ENCODE results near the gene RSPH6A. TPM values are rescaled to one million over a fixed set of nuclear protein-coding genes. Genes with fewer than 3 reads are reported as not detected.
"Not testable (repeated sequence)": the region's sequence is repeated elsewhere in the genome, so short reads cannot be mapped to it uniquely, and the experiment has no call there.

The RSPH6A gene
- total RNA-seq, 1 experiment from 2014 or later, result not detected

DNA sequence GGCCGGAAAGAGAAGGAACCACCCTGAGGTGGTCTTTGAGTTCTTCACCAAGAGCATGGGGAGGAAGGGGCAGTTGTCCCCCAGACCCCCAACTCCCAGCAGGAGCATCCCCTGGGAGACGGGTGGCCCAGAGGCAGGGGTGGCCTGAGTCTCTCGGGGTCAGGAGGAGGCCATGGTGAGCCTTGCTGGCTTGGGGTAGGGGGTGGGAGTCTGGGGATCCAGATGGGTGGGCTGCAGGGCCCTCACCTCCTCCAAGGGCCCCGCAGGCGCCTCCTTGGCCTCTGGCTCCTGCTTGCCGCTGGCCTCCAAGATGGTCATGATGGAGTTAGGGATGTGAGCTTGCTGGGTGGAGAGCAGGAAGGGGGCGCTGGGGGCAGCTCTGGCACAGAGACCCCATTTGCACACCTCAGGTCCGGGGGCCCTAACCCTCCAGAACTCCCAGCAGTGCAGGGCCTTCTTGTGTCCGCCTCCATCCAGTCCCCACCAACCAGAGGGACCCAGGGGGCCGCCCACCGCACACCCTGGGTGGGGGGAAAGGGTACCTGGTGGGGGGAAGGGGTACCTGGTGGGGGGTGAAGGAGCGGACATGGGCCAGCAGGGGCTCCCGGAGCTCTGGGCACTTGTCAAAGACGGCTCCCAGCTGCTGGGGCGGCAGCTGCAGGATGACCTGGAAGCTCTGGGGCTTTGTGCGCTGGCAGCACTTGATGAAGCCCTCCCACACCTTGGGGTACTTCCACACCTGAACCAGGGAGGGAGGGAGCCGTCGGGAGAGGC is 1.3 kb upstream of the RSPH6A start:
- peaks cover 21% of the 10 kb centered on the region for H3K36me3 ChIP-seq
- no peak for DNase-seq
- no peak overlapping the region for H3K4me3 ChIP-seq
- no peaks in the 10 kb centered on the region for H3K27me3 ChIP-seq
- no peaks in the 10 kb centered on the region for H3K9me3 ChIP-seq

DNA sequence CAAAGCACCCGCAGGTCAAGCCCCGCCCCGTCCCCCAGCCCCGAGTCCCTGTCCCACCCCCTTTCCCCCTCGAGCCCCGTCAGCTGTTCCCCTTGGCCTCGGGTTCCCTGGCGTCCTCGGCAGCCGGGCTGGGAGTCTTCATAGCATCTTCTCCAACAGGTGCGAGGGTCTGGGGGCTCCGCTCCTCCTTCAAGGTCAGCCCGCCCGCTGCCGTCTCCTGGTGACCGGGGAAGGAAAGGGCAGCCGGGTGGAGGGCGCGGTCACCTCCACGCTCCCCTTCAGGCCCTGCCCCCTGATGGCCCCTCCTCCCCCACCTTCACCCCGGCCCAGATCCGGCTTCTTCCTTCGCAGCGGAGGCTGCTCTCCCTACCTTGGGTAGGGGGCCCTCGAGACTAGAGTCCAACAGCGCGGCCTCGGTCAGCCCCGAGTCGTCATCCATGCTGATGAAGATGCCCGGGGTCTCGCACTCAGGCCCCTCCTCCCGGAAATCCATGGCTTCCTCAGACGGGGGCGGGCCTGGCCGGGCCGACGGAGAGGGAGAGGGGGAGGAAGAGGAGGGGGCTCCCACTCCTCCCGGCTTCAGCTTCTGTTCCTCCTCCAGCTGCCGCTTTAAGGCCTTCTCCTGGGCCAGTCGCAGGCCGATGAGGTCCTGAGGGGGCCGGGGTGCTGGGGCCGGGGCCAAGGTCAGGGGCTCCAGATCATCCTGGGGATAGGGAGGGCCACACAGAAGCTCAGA is 541 bp upstream of the RSPH6A start:
- DNase-seq, result no peak
- Histone ChIP-seq H3K4me3 (no peak overlapping the region), H3K9me3 (no peaks in the 10 kb centered on the region), H3K36me3 (peaks cover 21% of the 10 kb centered on the region), H3K27me3 (no peaks in the 10 kb centered on the region)

DNA sequence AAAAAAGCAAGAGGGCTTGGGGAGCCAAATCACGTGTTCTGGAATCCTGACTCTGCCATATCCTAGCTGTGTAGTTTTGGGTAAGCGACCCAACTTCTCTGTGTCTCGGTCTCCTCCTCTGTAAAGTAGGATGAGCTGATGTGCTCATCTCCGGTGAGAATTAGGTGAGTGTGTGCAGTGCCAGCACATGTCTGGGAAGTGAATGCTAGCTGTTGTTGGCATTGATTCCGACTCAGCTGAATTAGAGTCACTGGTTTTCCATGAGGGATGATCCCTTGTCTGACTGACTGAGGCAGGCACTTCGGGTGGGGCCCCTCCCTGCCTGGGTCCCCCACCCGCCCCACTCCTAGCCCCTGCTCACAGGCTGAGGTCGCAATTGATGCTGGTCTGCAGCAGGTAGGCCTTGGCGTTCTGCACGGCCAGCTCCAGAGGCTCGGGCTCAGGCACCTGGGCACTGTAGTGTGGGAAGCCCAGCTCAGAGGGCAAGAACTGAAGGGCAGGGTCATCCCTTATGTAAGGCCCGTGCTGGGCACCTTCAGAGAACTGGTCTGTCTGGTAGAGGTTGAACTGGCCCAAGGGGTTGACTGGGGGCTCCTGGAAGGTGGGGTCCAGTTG is 835 bp downstream of the RSPH6A start:
- Histone ChIP-seq H3K9me3 (no peaks in the 10 kb centered on the region), H3K36me3 (peaks cover 21% of the 10 kb centered on the region), H3K4me3 (no peak overlapping the region), H3K27me3 (no peaks in the 10 kb centered on the region)
- no peak for DNase-seq

DNA sequence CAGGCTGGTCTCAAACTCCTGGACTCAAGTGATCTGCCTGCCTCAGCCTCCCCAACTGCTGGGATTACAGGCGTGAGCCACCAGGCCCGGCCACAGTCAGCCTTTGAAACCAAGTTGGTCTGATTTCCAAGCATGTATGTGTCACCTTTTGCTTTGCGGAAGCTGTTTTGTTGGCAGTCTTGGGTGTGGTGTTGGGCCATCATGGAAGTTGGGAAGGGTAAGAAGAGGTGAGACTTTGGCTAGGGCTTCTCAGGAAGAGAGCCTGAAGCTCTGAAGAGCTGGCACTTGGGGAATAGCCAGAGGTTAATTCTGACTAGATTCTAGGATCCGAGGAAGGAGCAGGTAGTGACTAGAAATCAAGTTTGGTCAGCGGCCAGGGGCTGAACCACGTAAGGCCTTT is 2.8 kb downstream of the RSPH6A start:
- DNase-seq, result no peak
- no peaks in the 10 kb centered on the region for H3K9me3 ChIP-seq
- H3K4me3 ChIP-seq, result no peak overlapping the region
- H3K36me3 ChIP-seq, result peaks cover 11% of the 10 kb centered on the region
- H3K27me3 ChIP-seq, result no peaks in the 10 kb centered on the region

DNA sequence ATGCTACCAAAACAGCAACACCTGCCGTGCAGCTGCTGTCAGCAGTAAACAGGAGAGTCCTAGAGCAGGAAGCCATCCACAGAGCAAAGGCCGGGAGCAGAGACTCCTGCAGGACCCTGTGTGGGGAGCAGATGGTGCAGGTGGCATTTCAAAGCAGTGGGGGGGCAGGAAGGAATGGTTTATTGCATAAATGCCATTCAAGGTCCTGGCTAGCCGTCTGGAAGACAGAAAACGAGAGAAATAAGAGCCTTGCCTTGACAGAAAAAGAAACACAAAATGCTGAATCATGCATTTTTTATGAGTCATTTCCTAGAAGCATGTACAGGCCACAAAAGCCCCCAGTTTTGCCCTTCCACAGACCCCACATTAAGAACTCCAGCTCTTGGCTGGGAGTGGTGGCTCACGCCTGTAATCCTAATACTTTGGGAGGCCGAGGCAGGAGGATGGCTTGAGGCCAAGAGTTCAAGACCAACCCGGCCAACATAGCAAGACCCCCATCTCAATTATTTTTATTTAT is 5.4 kb downstream of the RSPH6A start:
- DNase-seq, result no peak
- Histone ChIP-seq H3K4me3 (no peak overlapping the region), H3K9me3 (no peaks in the 10 kb centered on the region), H3K27me3 (no peaks in the 10 kb centered on the region), H3K36me3 (no peaks in the 10 kb centered on the region)

DNA sequence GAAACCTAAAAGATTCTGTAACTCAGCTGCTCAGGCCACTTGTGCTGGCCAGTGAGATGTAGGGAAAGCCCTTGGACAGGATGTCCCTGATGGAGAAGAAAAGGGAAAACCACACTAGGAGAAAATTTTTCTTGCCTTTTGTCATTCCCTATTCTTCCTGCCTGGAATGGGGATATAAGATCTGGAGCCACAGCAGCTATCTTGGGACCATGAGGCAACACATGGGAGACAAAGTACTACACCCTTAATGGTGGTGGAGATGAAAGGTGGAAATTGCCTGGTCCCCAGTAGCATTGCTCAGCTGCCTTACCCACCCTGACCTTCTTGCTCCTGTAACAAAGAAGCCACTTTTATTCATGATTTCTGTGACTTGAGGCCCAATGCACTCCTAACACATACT is 9.4 kb downstream of the RSPH6A start:
- no peak for DNase-seq

DNA sequence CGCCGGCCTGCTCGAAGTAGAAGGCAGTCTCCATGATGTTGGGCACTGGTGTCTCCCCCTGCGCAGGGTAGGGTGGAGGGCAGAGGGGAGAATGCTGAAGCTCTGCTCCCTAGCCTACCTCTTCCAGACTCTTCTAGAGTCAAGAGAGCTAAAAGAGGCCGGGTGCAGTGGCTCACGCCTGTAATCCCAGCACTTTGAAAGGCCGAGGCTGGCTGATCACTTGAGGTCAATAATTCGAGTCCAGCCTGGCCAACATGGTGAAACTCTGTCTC is 10.2 kb downstream of the RSPH6A start:
- no peaks in the 10 kb centered on the region for H3K27me3 ChIP-seq

More for the DNA sequence above, 9.4 kb downstream of the RSPH6A start:
- H3K36me3 ChIP-seq, result no peaks in the 10 kb centered on the region
- H3K27me3 ChIP-seq, result no peaks in the 10 kb centered on the region
- H3K4me3 ChIP-seq, result no peak overlapping the region
- no peaks in the 10 kb centered on the region for H3K9me3 ChIP-seq

DNA sequence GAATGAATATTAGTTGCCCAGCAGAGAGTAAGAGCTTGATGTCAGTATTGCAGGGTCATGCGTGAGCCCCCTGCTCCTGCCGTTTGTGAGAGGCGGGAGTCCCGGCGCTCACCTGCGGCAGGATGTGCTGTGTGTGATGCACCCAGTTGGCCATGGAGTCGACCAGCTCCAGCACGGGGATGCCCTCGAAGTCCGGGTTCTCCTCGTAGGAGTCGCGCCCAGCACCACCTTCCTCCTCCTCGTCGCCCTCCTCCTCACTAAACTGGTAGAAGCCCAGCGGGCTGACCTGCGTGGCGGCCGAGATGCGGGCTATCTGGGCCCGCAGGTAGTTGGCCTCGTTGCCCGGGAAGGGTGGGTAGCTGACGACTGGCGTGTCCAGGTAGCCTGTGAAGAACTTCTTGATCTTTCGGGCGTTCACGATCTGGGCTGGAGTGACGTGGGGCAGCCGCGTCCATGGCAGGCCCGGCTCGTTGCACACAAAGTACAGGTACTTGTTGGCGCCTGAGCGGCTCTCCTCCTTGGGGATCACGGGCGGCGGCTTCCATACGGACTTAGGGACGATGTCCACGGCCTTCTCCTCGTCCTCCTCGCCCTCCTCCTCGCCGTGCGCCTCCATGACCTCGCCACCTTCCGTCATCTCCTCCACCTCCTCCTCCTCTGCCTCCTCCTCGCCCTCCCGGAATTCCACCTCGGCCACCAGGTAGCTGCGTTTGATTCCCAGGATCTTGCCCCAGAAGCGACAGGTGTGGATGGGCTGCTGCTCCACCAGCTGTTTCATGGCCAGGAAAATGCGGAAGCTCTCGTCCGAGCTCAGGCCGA is 10.8 kb downstream of the RSPH6A start:
- no peak for DNase-seq

More for the DNA sequence above, 10.2 kb downstream of the RSPH6A start:
- Histone ChIP-seq H3K9me3 (no peaks in the 10 kb centered on the region), H3K4me3 (no peak overlapping the region), H3K36me3 (no peaks in the 10 kb centered on the region)
- no peak for DNase-seq

DNA sequence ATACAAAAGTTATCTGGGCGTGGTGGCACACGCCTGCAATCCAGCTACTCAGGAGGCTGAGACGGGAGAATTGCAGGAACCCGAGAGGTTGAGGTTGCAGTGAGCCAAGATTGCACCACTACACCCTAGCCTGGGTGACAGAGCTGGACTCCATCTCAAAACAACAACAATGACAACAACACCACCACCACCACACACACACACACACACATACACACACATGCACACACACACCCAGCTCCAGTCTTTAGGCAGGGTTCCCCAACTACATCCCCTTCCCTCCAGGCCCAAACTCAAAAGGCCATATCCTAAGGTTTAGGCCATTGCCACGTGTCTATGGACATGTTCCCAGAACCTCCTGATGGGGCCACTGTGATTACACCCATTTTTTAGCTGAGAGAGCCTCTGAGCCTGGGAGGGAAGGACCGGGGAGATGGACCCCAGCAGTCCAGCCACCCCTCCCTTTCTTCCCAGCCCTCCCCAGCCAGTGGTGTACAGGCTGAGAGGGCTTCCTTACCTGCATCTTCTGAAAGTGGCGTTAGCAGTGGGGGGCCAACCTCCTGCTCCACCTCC is 13.4 kb downstream of the RSPH6A start:
- Histone ChIP-seq H3K27me3 (no peaks in the 10 kb centered on the region), H3K9me3 (no peaks in the 10 kb centered on the region), H3K4me3 (no peak overlapping the region), H3K36me3 (no peaks in the 10 kb centered on the region)
- no peak for DNase-seq

More for the DNA sequence above, 10.8 kb downstream of the RSPH6A start:
- no peaks in the 10 kb centered on the region for H3K36me3 ChIP-seq
- H3K9me3 ChIP-seq, result no peaks in the 10 kb centered on the region
- no peaks in the 10 kb centered on the region for H3K27me3 ChIP-seq
- H3K4me3 ChIP-seq, result no peak overlapping the region

DNA sequence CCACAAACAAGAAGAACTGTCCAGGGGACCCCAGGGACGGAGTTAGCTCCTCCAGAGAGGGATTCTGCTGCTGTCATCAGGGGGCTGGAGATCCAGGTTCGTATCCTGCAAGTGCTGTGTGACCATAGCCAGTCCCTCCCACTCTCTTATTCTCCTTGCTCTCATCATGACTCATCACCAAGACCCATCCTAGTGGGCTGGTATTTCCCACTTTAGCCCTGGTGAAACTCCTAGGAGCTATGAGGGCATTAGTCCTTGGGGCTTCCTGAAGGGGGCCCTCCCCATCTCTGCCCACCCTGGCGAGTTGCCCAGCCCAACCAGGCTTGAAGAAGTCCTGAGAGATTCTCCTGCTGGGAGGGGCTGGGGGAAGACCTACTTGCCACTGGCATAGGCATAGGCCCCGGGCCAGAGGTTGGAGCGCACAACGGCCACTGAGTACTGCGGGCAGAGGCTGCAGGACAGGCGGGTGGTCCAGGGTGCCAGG is 15.0 kb downstream of the RSPH6A start:
- peak; percentile 56 for DNase-seq
- no peak overlapping the region for H3K4me3 ChIP-seq
- no peaks in the 10 kb centered on the region for H3K36me3 ChIP-seq
- H3K27me3 ChIP-seq, result no peaks in the 10 kb centered on the region
- no peaks in the 10 kb centered on the region for H3K9me3 ChIP-seq

DNA sequence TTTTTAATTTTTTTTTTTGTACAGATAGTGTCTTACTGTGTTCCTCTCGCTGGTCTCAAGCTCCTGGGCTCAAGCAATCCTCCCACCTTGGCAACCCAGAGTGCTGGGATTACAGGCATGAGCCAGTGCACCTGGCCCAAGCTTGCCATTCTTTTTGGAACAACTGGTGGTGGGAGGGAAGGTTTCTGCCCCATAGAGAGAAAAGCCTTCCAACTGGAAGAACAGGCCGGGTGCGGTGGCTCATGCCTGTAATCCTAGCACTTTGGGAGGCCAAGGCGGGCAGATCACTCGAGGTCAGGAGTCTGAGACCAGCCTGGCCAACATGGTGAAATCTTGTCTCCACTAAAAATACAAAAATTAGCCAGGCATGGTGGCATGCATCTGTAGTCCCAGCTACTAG is 15.6 kb downstream of the RSPH6A start:
- not testable (repeated sequence) for DNase-seq, H3K27me3 ChIP-seq, H3K4me3 ChIP-seq, H3K36me3 ChIP-seq, H3K9me3 ChIP-seq

DNA sequence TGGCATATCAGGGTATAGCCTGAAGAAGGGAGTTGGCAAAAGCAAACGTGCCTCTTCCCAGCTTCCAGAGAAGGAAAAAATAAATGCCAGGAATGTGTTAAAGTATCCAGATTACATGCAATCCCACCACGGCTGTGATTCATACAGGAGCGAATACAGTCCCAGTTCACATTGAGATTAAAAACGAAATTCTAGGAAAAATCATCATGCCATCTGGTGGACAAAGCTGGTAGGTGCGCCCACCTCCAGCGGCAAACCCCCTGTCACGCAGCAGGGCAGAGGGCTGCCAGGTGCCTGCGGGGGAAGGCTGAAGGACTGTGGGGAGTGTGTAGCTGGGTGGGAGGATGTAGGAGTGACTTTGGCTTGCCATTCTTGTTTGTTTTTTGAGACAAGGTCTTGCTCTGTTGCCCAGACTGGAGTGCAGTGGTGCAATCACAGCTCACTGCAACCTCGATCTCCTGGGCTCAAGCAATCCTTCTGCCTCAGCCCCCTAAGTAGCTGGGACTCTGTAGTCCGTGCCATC is 16.1 kb downstream of the RSPH6A start:
- H3K36me3 ChIP-seq, result no peaks in the 10 kb centered on the region
- peak; percentile 88 for DNase-seq

DNA sequence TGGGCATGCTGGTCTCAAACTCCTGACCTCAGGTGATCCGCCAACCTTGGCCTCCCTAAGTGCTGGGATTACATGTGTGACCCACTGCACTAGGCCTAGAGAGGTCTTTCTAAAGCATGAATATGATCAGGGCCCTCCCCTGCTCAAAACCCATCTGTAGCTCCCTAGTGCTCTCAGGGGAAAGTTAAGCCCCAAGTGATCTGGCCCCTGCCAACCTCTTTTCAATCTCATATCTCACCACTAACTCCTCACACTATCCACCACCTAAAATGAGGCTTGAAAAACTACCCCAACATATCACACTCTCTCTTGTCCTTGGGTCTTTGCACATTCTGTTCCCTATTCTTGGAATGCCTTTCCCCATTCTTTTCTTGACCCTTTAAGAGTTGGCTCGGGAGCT is 20.5 kb downstream of the RSPH6A start:
- DNase-seq, result no peak
- Histone ChIP-seq H3K36me3 (peaks cover 20% of the 10 kb centered on the region), H3K9me3 (no peaks in the 10 kb centered on the region), H3K27me3 (no peaks in the 10 kb centered on the region), H3K4me3 (no peak overlapping the region)

More for the DNA sequence above, 16.1 kb downstream of the RSPH6A start:
- Histone ChIP-seq H3K9me3 (no peaks in the 10 kb centered on the region), H3K27me3 (no peaks in the 10 kb centered on the region), H3K4me3 (no peak overlapping the region)

DNA sequence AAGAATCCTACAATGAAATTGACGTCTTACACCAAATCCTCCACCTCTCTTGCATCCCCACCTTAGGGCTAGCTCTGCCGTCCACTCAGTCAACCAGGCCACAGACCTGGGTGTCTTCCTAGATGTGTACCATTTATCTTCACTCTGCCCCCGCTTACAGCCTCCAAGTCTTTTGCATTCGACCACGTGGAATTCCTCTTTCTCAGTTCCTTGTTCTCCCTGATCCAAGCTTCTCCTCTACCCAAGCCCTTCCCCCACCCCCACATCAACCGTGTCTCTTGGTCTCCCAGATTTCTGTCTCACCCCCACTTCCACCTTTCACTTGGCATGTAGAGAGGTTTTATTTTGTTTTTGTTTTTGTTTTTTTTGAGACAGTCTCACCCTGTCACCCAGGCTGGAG is 21.2 kb downstream of the RSPH6A start:
- H3K36me3 ChIP-seq, result peaks cover 28% of the 10 kb centered on the region
- H3K4me3 ChIP-seq, result no peak overlapping the region
- no peaks in the 10 kb centered on the region for H3K27me3 ChIP-seq
- H3K9me3 ChIP-seq, result no peaks in the 10 kb centered on the region
- DNase-seq, result no peak

DNA sequence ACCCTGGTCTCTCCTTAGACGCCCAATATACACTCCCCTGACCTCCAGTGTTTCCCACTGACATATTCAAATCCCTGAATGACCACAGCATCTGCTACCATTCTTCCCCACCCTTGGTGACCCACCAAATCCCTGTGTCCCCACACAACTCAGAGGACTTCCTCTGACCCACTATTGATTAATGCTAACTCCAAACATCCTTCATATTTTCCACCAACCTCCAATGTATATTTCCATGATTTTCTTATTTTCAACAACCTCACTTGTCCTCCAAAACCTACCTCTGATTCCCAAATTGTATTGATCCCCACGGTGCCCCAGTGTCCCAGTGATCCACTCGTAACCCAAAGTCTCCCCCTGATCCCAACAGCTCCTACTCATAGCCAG is 21.9 kb downstream of the RSPH6A start:
- H3K4me3 ChIP-seq, result peak overlapping the region; percentile 91
- peaks cover 34% of the 10 kb centered on the region for H3K36me3 ChIP-seq
- no peak for DNase-seq
- no peaks in the 10 kb centered on the region for H3K9me3 ChIP-seq
- H3K27me3 ChIP-seq, result no peaks in the 10 kb centered on the region

DNA sequence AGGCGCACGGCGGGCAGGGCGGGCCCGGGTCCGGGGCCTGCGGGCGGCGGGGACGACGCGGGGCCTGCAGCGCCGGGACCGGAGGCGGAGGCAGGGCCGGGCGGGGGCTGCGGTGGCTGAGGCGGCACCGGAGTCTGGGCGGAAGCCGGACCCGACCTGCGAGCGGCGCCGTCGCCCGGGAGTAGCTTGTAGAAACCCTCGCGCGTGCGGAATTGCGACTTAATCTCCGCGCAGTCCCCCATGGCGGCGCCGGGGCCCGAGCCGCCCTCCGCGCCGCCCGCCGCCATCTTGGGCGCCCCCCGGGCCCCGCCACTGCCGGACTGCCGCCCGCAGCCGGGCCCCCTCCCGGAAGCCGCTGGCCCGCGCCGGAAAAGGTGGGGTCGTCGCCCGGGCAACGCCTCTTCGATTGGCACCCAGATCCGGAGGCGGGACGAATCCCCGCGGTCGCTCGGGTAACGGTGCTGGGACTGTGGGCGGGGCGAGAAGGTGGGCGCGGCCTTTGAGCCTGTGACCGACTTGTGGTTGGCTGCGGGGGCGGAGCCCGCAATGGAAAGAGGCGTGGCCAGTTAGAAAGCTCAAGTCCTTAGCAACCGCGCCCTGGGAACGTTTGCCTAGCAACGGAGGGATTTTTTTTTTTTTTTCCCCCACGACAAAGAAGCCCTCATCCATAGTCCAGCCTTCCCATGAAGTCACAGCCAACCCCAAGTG is 22.5 kb downstream of the RSPH6A start, which contains the start of gene DMWD:
Gene DMWD, minus strand, starts transcription at position 376 of the 708 bp plus-strand sequence. Its CDS starts 89 bp downstream, at position 287.
- Histone ChIP-seq H3K9me3 (no peaks in the 10 kb centered on the region), H3K36me3 (peaks cover 39% of the 10 kb centered on the region), H3K27me3 (no peaks in the 10 kb centered on the region), H3K4me3 (peak within 1 kb of the TSS; percentile 91)
- peak; percentile 98 for DNase-seq

All from MG63 (cell line).